G401.6 (cell line): ENCODE results near the gene CABP1.

Experiments used
- FAIRE-seq: peaks from 2 replicates; lab custom pipeline; 2012; peaks lifted over from hg19 to GRCh38; lab: Jason Lieb, UNC

CABP1 gene

DNA sequence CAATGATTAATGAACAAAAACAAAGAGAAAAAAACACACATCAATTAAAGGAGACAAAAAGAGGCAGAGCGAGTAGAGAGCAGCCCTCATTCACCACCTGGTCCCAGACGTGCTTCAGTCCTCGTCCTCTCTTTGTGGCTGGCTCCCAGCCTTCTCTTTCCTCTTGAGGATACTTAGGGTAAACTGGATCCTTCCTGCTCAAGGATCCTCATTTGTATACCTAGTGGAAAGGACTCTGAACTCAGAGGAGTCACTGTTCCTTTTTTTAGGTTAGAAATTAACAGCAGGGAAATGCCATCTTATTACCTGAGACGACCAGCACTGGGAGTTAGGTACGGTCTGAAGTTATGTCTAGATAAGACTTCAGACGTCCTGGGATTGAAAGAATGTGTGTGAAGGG is 56.2 kb downstream of the CABP1 start:
- no peak for FAIRE-seq

GRCh38 chr12:120697344-120697743 is 56.9 kb downstream of the CABP1 start:
- FAIRE-seq = no peak

DNA sequence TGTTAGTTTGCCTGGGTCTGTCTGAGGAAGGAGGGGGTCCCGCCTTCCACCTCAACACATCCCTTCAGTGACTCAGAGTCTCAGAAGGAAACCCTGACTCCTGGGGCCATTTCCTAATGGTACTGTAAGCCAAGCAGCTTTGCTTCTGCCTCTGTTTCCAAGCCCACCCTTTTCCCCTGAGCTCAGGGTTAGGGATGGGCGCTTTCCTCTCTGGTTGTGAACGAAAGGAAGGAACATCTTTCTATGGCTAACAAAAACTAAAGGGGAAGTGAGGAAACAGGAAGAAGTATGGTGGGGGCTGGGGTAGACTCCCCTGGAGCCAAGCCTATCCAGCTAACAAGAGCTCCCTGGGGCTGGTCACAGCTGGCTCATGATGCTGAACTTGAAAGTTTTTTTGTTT is 58.2 kb downstream of the CABP1 start:
- FAIRE-seq = no peak

- FAIRE-seq = no peak
These were observed 59.1 kb downstream of the CABP1 start for GRCh38 chr12:120699553-120699952.

GRCh38 chr12:120700886-120701285 is 60.5 kb downstream of the CABP1 start:
- FAIRE-seq = no peak

DNA sequence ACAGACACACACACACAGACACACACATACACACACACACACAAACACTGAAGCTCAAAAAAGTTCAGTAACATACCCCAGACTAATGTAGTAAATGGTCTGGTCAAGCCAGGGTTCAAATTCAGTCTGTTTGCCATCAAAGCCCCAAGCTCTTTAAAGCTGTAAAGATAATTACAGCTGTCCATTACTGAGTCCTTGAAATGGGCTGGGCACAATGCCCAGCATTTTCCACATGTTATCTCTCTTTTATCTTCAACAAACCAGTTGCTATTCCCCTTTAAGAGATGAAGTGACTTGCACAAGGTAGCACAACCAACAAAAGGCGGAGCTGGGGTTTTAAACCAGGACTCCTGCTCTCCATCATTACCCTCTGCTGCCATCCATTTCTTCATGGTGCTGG is 62.2 kb downstream of the CABP1 start:
- no peak for FAIRE-seq

DNA sequence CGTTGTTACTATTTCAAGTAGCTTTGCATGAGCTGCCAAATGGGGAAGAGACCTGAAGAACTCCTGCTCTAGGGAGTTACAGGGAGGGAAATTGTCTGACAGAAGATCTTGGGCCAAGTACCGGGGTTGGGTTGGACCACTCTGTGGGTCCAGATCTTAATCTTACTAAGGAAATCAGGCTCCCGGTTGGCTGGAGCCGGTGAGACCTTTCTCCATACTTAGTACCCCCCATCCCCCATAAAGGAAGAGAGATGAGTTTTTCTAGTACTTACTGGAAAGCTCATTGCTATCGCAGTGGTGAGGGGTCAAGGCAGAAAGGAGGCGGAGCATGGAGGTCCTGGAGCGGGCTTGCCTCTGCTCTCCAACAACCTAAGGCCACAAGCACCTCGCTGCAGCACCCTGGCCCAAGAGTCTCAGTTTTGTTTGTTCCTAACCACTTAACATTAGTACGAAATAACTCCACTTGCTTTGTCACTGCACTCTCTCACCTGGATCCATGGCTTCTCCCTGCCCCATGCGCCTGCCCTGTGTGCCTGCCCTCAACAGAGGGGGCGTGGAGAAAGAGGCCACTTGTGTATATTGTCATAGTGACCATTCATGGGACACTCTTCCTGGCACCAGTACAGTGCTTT is 63.0 kb downstream of the CABP1 start:
- no peak for FAIRE-seq

DNA sequence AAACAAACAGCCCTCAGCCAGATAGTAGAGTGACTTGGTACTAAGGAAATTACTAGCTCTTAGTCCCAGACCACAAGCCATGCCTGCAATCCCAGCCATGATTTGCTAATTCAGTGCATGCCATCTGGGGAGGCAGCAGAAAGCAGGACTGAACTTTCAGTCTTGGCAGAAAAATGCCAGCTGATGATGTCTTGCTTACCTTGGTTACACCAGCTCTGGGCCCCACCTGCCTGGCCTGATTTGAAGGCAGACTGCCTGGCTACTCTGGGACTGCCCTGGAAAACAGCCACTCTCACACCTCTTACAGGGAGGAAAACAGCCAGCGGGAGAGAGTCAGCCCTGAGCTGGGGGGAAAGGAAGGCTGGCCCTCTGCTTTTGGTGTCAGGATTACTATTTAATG is 65.2 kb downstream of the CABP1 start:
- FAIRE-seq = no peak

- no peak for FAIRE-seq
These were observed 65.6 kb downstream of the CABP1 start for GRCh38 chr12:120706029-120706428.

DNA sequence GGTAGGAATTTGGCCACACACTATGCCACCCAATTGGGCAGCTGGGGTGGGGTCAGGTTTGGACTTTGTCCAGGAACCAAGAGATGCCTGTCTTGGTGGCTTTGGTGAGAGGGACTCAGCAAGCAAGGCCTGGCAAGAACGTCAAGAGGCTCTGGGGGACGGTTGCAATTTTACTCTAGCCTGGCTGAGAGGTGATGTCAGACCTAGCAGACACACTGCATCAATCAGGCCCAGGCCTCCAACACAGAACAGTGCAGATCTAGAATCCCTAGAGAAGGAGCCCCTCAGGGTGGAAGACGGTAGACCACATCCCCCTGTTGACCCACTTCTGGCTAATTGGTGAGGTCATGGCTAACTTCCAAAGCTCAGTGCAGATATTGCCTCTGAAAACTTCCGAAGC is 68.2 kb downstream of the CABP1 start:
- FAIRE-seq = no peak

GRCh38 chr12:120710031-120710804 is 69.8 kb downstream of the CABP1 start, which contains the start of gene UNC119B:
TSS of gene UNC119B (plus strand) at chr12:120710458. CDS start at chr12:120710475, 17 bp downstream.
- no peak for FAIRE-seq

DNA sequence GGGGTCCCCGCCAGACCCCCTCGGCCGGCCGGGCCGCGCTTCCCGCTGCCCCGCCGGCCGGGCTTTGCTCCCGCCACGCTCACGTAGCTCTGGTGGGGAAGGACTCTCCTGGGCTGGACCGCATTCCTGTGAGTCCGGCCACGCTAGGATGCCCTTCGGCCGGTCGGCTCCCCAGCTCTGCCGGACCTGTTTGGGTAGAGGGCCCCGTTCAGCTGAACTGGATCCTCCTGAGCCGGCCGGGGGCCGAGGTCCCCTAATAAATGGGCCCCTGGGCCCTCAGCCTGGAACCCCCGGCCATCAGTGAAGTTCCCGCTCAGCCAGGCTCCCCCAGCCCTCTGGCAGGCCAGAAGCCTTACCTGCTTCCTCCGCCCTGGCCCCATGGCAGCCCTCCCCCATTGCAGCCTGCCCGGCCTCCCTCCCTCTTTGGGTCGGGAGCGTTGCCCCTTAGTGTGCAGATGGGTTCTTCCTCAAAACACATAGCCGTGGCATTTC is 70.4 kb downstream of the CABP1 start:
- no peak for FAIRE-seq

DNA sequence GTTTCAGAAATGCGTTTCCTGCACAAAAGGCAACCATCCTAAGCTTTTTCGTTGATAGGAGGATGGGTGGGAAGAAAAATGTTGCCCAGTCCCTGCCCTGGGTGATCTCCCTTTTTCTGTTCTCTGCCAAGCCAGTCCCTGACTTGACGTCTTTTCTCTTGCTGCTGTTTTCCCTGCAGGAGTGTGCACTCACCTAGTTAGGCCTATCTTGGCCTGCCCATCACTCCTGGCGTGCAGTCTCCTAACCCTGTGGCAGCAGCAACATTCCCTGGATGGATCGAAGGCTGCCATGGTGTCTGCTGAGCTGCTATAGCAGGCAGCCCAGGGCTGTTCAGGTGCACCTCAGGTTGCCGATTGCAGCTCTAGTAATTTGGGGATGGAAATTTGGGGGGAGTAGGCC is 71.0 kb downstream of the CABP1 start:
- no peak for FAIRE-seq

DNA sequence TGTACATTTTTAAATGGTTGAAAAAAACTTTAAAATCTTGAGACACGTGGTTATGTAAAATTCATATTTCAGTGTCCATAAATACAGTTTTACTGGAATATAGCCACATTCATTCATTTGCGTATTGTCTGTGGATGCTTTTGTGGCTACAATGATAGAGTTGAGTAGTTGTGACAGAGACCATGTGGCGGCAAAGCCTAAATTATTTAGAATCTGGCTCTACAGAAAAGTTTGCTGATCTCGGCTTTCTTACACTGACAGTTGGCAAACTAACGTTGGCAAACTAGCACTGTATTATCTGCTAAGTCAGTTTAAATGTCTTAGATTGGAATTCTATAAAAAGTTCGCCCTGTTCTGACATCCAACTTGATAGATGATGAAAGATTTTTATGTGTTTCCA is 72.2 kb downstream of the CABP1 start:
- FAIRE-seq = no peak

DNA sequence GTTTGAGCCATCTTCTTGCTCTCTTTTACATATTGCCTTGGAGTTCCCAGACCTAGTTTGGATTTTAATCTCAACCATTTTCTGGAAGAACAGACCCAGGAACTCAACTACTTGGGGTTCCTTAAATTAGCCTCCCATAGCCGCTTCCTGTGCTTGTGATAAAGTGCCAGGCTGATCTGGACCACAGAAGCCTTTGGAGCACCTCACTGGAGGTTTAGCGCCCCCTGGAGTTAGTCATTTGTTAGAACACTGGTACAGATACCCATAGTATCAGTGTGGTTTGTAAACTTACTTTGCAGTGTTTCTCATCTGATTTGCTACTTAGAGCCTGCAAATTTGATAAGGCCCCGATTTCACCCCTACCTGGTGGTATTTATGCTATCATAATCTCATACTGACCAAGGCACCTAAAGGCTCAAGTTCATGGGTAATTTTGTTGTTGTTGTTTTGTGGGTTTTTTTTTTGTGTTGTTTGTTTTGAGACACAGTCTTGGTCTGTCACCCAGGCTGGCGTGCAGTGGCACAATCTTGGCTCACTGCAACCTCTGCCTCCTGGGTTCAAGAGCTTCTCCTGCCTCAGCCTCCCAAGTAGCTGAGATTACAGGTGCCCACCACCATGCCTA is 73.5 kb downstream of the CABP1 start:
- FAIRE-seq = peak; percentile 78
